ENCODE results near the gene CCDC74A.
"Not testable (repeated sequence)": the region's sequence is repeated elsewhere in the genome, so short reads cannot be mapped to it uniquely, and the experiment has no call there.

CCDC74A gene

DNA sequence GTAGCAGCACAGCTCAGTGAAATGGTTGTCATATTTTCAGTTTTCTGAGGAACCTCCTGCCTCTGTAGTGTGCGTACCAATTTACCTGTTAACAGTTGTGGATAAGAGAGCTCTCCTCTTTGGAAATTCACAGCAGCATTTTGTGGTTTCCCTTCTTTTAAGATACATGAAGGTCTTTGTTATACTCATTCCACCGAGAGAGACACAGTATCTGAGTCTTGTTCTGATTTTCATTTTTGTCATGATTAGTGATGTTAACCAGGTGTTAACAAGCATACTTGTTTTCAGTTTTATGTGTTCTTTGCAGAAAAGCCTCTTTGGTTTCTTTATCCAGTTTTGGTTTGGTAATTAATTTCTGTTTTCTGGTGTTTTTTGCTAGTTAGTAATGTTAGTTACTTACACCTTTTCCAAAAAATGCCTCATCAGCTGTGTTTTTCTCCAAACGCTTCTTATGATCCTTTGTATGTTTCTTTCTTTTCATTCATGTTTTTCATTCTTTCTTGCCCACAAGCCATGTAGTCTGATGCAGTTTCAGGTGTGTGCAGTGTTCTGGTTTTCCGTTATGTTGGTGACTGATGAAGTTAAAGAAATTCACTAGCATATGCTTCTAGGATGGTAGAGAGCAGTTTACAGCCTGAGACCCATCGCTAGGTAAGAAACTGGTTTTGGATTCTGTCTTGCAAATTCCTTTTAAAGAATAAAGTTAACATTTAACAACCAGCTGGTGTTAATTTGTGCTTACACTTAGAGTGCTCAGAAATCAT, 30.1 kb downstream of the CCDC74A start:
- no CpG with 5 or more reads among the region's 5 CpGs for WGBS (ENCODE audit: extremely low coverage, insufficient coverage, insufficient read length)

DNA sequence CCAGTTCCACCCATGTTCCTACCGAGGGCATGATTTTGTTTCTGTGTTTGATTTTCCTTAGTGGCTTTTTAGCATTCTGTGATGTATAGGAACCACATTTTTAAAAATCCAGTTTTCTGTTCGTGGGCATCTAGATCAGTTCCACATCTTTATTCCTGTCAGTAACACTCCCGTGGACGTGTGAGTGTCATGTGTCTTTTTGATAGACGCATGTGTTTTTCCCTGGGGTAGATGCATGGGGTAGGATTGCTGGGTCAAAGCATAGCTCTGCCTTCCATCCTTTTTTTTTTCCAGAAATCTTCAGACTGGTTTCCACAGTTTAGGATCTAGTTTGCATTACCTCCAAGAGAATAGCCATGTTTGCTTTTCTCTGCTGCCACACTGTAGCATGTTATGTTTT, 38.7 kb downstream of the CCDC74A start:
- no peak overlapping the region for H2BK120ac ChIP-seq (ENCODE audit: insufficient read depth, low read length, poor library complexity)
- H2BK12ac ChIP-seq (ENCODE audit: low read length), result no peak overlapping the region
- H3K79me2 ChIP-seq (ENCODE audit: control insufficient read depth, insufficient read depth, low read length, poor library complexity), result no peaks in the 10 kb centered on the region
- H4K91ac ChIP-seq (ENCODE audit: low read depth, low read length), result no peak overlapping the region
- no peak overlapping the region for H4K12ac ChIP-seq (ENCODE audit: low read depth, low read length)
- H3K23ac ChIP-seq (ENCODE audit: low read length), result no peak overlapping the region
- no peaks in the 10 kb centered on the region for H3K79me1 ChIP-seq (ENCODE audit: low read length)
- no peak overlapping the region for H3K14ac ChIP-seq (ENCODE audit: low read length)
- no peak overlapping the region for H4K8ac ChIP-seq (ENCODE audit: low read depth, low read length)
- no peak overlapping the region for H2BK5ac ChIP-seq (ENCODE audit: low read depth, low read length, poor library complexity)
- no peak overlapping the region for H3K4me3 ChIP-seq (ENCODE audit: low read depth, low read length)
- no peaks in the 10 kb centered on the region for H3K36me3 ChIP-seq (ENCODE audit: control insufficient read depth in 1 of 2, insufficient read depth in 2 of 2, low read length in 2 of 2)
- no peak overlapping the region for H3K9ac ChIP-seq (ENCODE audit: low read length)
- no peak overlapping the region for H3K4me2 ChIP-seq (ENCODE audit: low read length)
- no CpG with 5 or more reads among the region's 5 CpGs for WGBS (ENCODE audit: extremely low coverage, insufficient coverage, insufficient read length)
- H3K18ac ChIP-seq (ENCODE audit: low read length), result no peak overlapping the region
- H3K4ac ChIP-seq (ENCODE audit: low read depth, low read length), result no peak overlapping the region
- no peak for DNase-seq
- no peak overlapping the region for H3K27ac ChIP-seq (ENCODE audit: low read depth, low read length)
- H3K4me1 ChIP-seq (ENCODE audit: control insufficient read depth in 1 of 2, insufficient read depth in 2 of 2, low read length in 2 of 2), result no peaks in the 10 kb centered on the region
- no peak overlapping the region for H2AFZ ChIP-seq (ENCODE audit: insufficient read depth, low read length, poor library complexity)
- no peaks in the 10 kb centered on the region for H3K9me3 ChIP-seq (ENCODE audit: insufficient read depth, low read depth, low read length)
- H2AK5ac ChIP-seq (ENCODE audit: low read length), result no peak overlapping the region
- H3K27me3 ChIP-seq (ENCODE audit: insufficient read depth, low read length), result no peaks in the 10 kb centered on the region

More for the DNA sequence above, 30.1 kb downstream of the CCDC74A start:
- Histone ChIP-seq H3K4me1 (ENCODE audit: control insufficient read depth in 1 of 2, insufficient read depth in 2 of 2, low read length in 2 of 2) (no peaks in the 10 kb centered on the region), H3K79me2 (ENCODE audit: control insufficient read depth, insufficient read depth, low read length, poor library complexity) (no peaks in the 10 kb centered on the region), H3K18ac (ENCODE audit: low read length) (no peak overlapping the region), H2BK12ac (ENCODE audit: low read length) (no peak overlapping the region), H3K23ac (ENCODE audit: low read length) (no peak overlapping the region), H4K8ac (ENCODE audit: low read depth, low read length) (no peak overlapping the region), H2AK5ac (ENCODE audit: low read length) (no peak overlapping the region), H3K9me3 (ENCODE audit: insufficient read depth, low read depth, low read length) (no peaks in the 10 kb centered on the region), H2BK5ac (ENCODE audit: low read depth, low read length, poor library complexity) (no peak overlapping the region), H3K79me1 (ENCODE audit: low read length) (no peaks in the 10 kb centered on the region), H3K27me3 (ENCODE audit: insufficient read depth, low read length) (no peaks in the 10 kb centered on the region), H3K4me3 (ENCODE audit: low read depth, low read length) (no peak overlapping the region), H3K14ac (ENCODE audit: low read length) (no peak overlapping the region), H4K12ac (ENCODE audit: low read depth, low read length) (no peak overlapping the region), H3K36me3 (ENCODE audit: control insufficient read depth in 1 of 2, insufficient read depth in 2 of 2, low read length in 2 of 2) (no peaks in the 10 kb centered on the region), H4K91ac (ENCODE audit: low read depth, low read length) (no peak overlapping the region), H3K4ac (ENCODE audit: low read depth, low read length) (no peak overlapping the region), H2AFZ (ENCODE audit: insufficient read depth, low read length, poor library complexity) (no peak overlapping the region), H2BK120ac (ENCODE audit: insufficient read depth, low read length, poor library complexity) (no peak overlapping the region), H3K9ac (ENCODE audit: low read length) (no peak overlapping the region), H3K27ac (ENCODE audit: low read depth, low read length) (no peak overlapping the region), H3K4me2 (ENCODE audit: low read length) (no peak overlapping the region)
- DNase-seq, result peak in 1 of 2 donors; percentile 5

- no peak for DNase-seq
- Histone ChIP-seq H3K4ac (ENCODE audit: low read depth, low read length) (no peak overlapping the region), H2BK5ac (ENCODE audit: low read depth, low read length, poor library complexity) (no peak overlapping the region), H3K9ac (ENCODE audit: low read length) (no peak overlapping the region), H3K18ac (ENCODE audit: low read length) (no peak overlapping the region), H2BK120ac (ENCODE audit: insufficient read depth, low read length, poor library complexity) (no peak overlapping the region), H3K4me1 (ENCODE audit: control insufficient read depth in 1 of 2, insufficient read depth in 2 of 2, low read length in 2 of 2) (no peaks in the 10 kb centered on the region), H4K91ac (ENCODE audit: low read depth, low read length) (no peak overlapping the region), H2AFZ (ENCODE audit: insufficient read depth, low read length, poor library complexity) (no peak overlapping the region), H2AK5ac (ENCODE audit: low read length) (no peak overlapping the region), H3K27ac (ENCODE audit: low read depth, low read length) (no peak overlapping the region), H3K4me3 (ENCODE audit: low read depth, low read length) (no peak overlapping the region), H4K12ac (ENCODE audit: low read depth, low read length) (no peak overlapping the region), H3K79me1 (ENCODE audit: low read length) (no peaks in the 10 kb centered on the region), H4K8ac (ENCODE audit: low read depth, low read length) (no peak overlapping the region), H3K27me3 (ENCODE audit: insufficient read depth, low read length) (no peaks in the 10 kb centered on the region), H2BK12ac (ENCODE audit: low read length) (no peak overlapping the region), H3K79me2 (ENCODE audit: control insufficient read depth, insufficient read depth, low read length, poor library complexity) (no peaks in the 10 kb centered on the region), H3K36me3 (ENCODE audit: control insufficient read depth in 1 of 2, insufficient read depth in 2 of 2, low read length in 2 of 2) (no peaks in the 10 kb centered on the region), H3K9me3 (ENCODE audit: insufficient read depth, low read depth, low read length) (no peaks in the 10 kb centered on the region), H3K14ac (ENCODE audit: low read length) (no peak overlapping the region), H3K4me2 (ENCODE audit: low read length) (no peak overlapping the region), H3K23ac (ENCODE audit: low read length) (no peak overlapping the region)
Measured at GRCh38 chr2:131567891-131568290, 40.2 kb downstream of the CCDC74A start.

DNA sequence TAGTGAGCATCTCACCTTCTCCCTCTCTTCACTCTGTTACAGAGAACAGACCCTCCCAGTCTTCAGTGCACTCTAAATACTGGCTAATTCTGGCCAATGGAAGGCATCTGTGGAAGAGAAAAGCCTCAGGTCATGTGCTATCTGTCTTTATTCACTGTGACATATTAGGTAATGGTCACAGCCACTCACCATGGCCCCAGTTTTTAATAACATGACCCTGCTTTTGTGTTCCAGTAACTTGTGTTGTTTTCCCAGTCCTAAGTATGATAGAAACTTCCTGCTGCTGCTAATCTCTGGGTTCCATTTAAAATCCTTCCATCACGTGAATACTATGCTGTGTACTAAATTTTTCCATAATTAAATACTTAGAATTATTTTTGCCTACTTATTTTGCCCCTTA, 40.7 kb downstream of the CCDC74A start:
- H3K14ac ChIP-seq (ENCODE audit: low read length); H2AFZ ChIP-seq (ENCODE audit: insufficient read depth, low read length, poor library complexity); H3K9ac ChIP-seq (ENCODE audit: low read length); H3K23ac ChIP-seq (ENCODE audit: low read length); H3K79me2 ChIP-seq (ENCODE audit: control insufficient read depth, insufficient read depth, low read length, poor library complexity); H3K4ac ChIP-seq (ENCODE audit: low read depth, low read length); H2BK5ac ChIP-seq (ENCODE audit: low read depth, low read length, poor library complexity); H3K4me1 ChIP-seq (ENCODE audit: control insufficient read depth in 1 of 2, insufficient read depth in 2 of 2, low read length in 2 of 2); H3K79me1 ChIP-seq (ENCODE audit: low read length); H3K4me3 ChIP-seq (ENCODE audit: low read depth, low read length); H3K9me3 ChIP-seq (ENCODE audit: insufficient read depth, low read depth, low read length); DNase-seq; H2BK120ac ChIP-seq (ENCODE audit: insufficient read depth, low read length, poor library complexity); H3K4me2 ChIP-seq (ENCODE audit: low read length); H3K27me3 ChIP-seq (ENCODE audit: insufficient read depth, low read length); H4K12ac ChIP-seq (ENCODE audit: low read depth, low read length); H4K8ac ChIP-seq (ENCODE audit: low read depth, low read length); H3K18ac ChIP-seq (ENCODE audit: low read length); H3K36me3 ChIP-seq (ENCODE audit: control insufficient read depth in 1 of 2, insufficient read depth in 2 of 2, low read length in 2 of 2); H2AK5ac ChIP-seq (ENCODE audit: low read length); H4K91ac ChIP-seq (ENCODE audit: low read depth, low read length); H3K27ac ChIP-seq (ENCODE audit: low read depth, low read length); H2BK12ac ChIP-seq (ENCODE audit: low read length): not testable (repeated sequence)
- no CpG with 5 or more reads among the region's 1 CpG for WGBS (ENCODE audit: extremely low coverage, insufficient coverage, insufficient read length)
